Measurements from ENCODE around the gene KLHL2. TPM values are rescaled to one million over a fixed set of nuclear protein-coding genes. Genes with fewer than 3 reads are reported as not detected.

KLHL2 gene
- total and polyA plus RNA-seq, 2 of the 13 experiments (the other 11 are each of a cell fraction or from before 2014, with no cell fraction given) = 9.2 to 17.6 TPM

GRCh38 chr4:165325732-165326512 is 118.6 kb downstream of the KLHL2 start (continued):
- TF ChIP-seq ZNF451 (CRISPR knock-in tag; IDR thresholded peaks at IDR 0.05) (no peak), ZNF629 (CRISPR knock-in tag; conservative IDR thresholded peaks at IDR 0.05) (no peak), NCOA1 (CRISPR knock-in tag; IDR thresholded peaks at IDR 0.05) (no peak), SIX1 (CRISPR knock-in tag; IDR thresholded peaks at IDR 0.05; ENCODE audit: borderline replicate concordance) (0 out of 2 replicates have a peak, but pooled peaks have one; percentile 31), THAP7 (CRISPR knock-in tag; IDR thresholded peaks at IDR 0.05) (no peak), MAFK (conservative IDR thresholded peaks at IDR 0.05 in 1 of 2, IDR thresholded peaks at IDR 0.05 in 1 of 2; ENCODE audit: low read length in 2 of 2) (peak; percentile 88 to 89), TOPORS (CRISPR knock-in tag; IDR thresholded peaks at IDR 0.05) (no peak), ZC3H13 (CRISPR knock-in tag; IDR thresholded peaks at IDR 0.05) (no peak), ZNF446 (CRISPR knock-in tag; IDR thresholded peaks at IDR 0.05) (no peak), IKZF4 (CRISPR knock-in tag; IDR thresholded peaks at IDR 0.05; ENCODE audit: borderline replicate concordance, low read depth, not compliant biosample characterization) (no peak), PHF20 (CRISPR knock-in tag; IDR thresholded peaks at IDR 0.05) (no peak), SP140L (CRISPR knock-in tag; IDR thresholded peaks at IDR 0.05; ENCODE audit: borderline replicate concordance) (peak; percentile 73; the same call in 1 of the 2 replicates), FOXJ3 (CRISPR knock-in tag; IDR thresholded peaks at IDR 0.05; ENCODE audit: borderline replicate concordance) (no peak), CENPX (CRISPR knock-in tag; IDR thresholded peaks at IDR 0.05) (no peak), GFI1 (CRISPR knock-in tag; IDR thresholded peaks at IDR 0.05; ENCODE audit: borderline replicate concordance) (no peak), REST (IDR thresholded peaks at IDR 0.05; ENCODE audit: borderline replicate concordance in 1 of 2, low read depth in 1 of 2, low read length in 2 of 2) (no peak), YY1 (IDR thresholded peaks at IDR 0.05; ENCODE audit: insufficient read depth, insufficient replicate concordance, low read depth, low read length) (no peak), HNF4A (CRISPR knock-in tag; IDR thresholded peaks at IDR 0.05) (peak; percentile 59), ZNF883 (CRISPR knock-in tag; IDR thresholded peaks at IDR 0.05; ENCODE audit: not compliant biosample characterization) (no peak), ZNF280D (CRISPR knock-in tag; IDR thresholded peaks at IDR 0.05) (0 out of 2 replicates have a peak, but pooled peaks have one; percentile 54), ELF3 (CRISPR knock-in tag; IDR thresholded peaks at IDR 0.05) (0 out of 2 replicates have a peak, but pooled peaks have one; percentile 8), RFX3 (CRISPR knock-in tag; IDR thresholded peaks at IDR 0.05) (no peak), MAF1 (CRISPR knock-in tag; IDR thresholded peaks at IDR 0.05; ENCODE audit: borderline replicate concordance) (no peak)
